Liver (tissue), 9 donors: Measurements from ENCODE around the gene PLPP6. TPM values are rescaled to one million over a fixed set of nuclear protein-coding genes. Genes with fewer than 3 reads are reported as not detected.

Experiments used
- DNase-seq: peaks from one replicate; pipeline ENCODE4 v3.0.0-alpha.2; 2017; ENCODE audit warnings: low spot score
- H3K27ac ChIP-seq, 2 donors: one replicate each; pipeline ENCODE4 v1.7.0; 2013; ENCODE audit warnings: inconsistent platforms in 2 of 2, low read length in 2 of 2, control low read depth in 1 of 2, low read depth in 1 of 2, mild to moderate bottlenecking in 1 of 2
- H3K27me3 ChIP-seq, 4 donors: one replicate each; pipeline versions ENCODE4 v1.6.1 to v1.7.0; 2013; ENCODE audit warnings: low read length in 3 of 4, inconsistent platforms in 1 of 4, mild to moderate bottlenecking in 1 of 4, moderate library complexity in 1 of 4; ENCODE audit not compliant: control insufficient read depth in 4 of 4, insufficient read depth in 4 of 4
- H3K36me3 ChIP-seq, 4 donors: one replicate each; pipeline versions ENCODE4 v1.6.1 to v1.7.0; 2013; ENCODE audit warnings: low read length in 3 of 4, mild to moderate bottlenecking in 3 of 4, low read depth in 1 of 4, moderate library complexity in 1 of 4; ENCODE audit not compliant: control insufficient read depth in 4 of 4, insufficient read depth in 3 of 4
- H3K4me1 ChIP-seq, 4 donors: one replicate each; pipeline versions ENCODE4 v1.6.1 to v1.7.0; 2013; ENCODE audit warnings: low read length in 3 of 4, mild to moderate bottlenecking in 3 of 4, moderate library complexity in 1 of 4; ENCODE audit not compliant: control insufficient read depth in 4 of 4, insufficient read depth in 4 of 4
- H3K4me3 ChIP-seq, 3 donors: one replicate each; pipeline versions ENCODE4 v1.6.1 to v1.7.0; 2013; ENCODE audit warnings: low read length in 3 of 3, control low read depth in 1 of 3, low read depth in 1 of 3, mild to moderate bottlenecking in 1 of 3
- H3K9ac ChIP-seq, 2 donors: one replicate each; pipeline ENCODE4 v1.7.0; 2013; ENCODE audit warnings: low read length in 2 of 2, mild to moderate bottlenecking in 2 of 2, moderate library complexity in 2 of 2, control low read depth in 1 of 2, low read depth in 1 of 2
- H3K9me3 ChIP-seq, 4 donors: one replicate each; pipeline versions ENCODE4 v1.6.1 to v1.7.0; 2013; ENCODE audit warnings: low read length in 3 of 4; ENCODE audit not compliant: control insufficient read depth in 4 of 4
- EGR1 ChIP-seq, 2 donors: IDR thresholded peaks; 2 replicates each; pipeline ENCODE4 v1.6.1; 2016 to 2018; ENCODE audit warnings: antibody characterized with exemption in 2 of 2, low read depth in 2 of 2
- FOXA1 ChIP-seq: IDR thresholded peaks from 2 replicates; pipeline ENCODE4 v1.6.1; 2016; ENCODE audit warnings: antibody characterized with exemption
- FOXA2 ChIP-seq: IDR thresholded peaks from 2 replicates; pipeline ENCODE4 v1.6.1; 2016; ENCODE audit warnings: antibody characterized with exemption
- GABPA ChIP-seq, 2 donors: IDR thresholded peaks in 1 of 2; conservative IDR thresholded peaks in 1 of 2; 2 replicates each; pipeline ENCODE4 v1.6.1; 2016; ENCODE audit warnings: antibody characterized with exemption in 2 of 2, mild to moderate bottlenecking in 1 of 2, moderate library complexity in 1 of 2
- HNF4A ChIP-seq, 2 donors: conservative IDR thresholded peaks; 2 replicates each; pipeline ENCODE4 v1.6.1; 2016; ENCODE audit warnings: antibody characterized with exemption in 2 of 2, mild to moderate bottlenecking in 2 of 2
- HNF4G ChIP-seq: IDR thresholded peaks from 2 replicates; pipeline ENCODE4 v1.6.1; 2016; ENCODE audit warnings: antibody characterized with exemption
- JUND ChIP-seq, 2 donors: IDR thresholded peaks; 2 replicates each; pipeline ENCODE4 v1.6.1; 2016; ENCODE audit warnings: antibody characterized with exemption in 2 of 2
- NR2F2 ChIP-seq: IDR thresholded peaks from 2 replicates; pipeline ENCODE4 v1.6.1; 2016; ENCODE audit warnings: antibody characterized with exemption
- RAD21 ChIP-seq, 2 donors: IDR thresholded peaks; 2 replicates each; pipeline ENCODE4 v1.6.1; 2016; ENCODE audit warnings: antibody characterized with exemption in 2 of 2, mild to moderate bottlenecking in 2 of 2
- RXRA ChIP-seq, 2 donors: IDR thresholded peaks; 2 replicates each; pipeline ENCODE4 v1.6.1; 2017 to 2018; ENCODE audit warnings: antibody characterized with exemption in 2 of 2, mild to moderate bottlenecking in 1 of 2
- SP1 ChIP-seq: IDR thresholded peaks from 2 replicates; pipeline ENCODE4 v1.6.1; 2018; ENCODE audit warnings: antibody characterized with exemption, mild to moderate bottlenecking
- TAF1 ChIP-seq: conservative IDR thresholded peaks from 2 replicates; pipeline ENCODE4 v1.6.1; 2016; ENCODE audit warnings: antibody characterized with exemption, mild to moderate bottlenecking
- YY1 ChIP-seq: IDR thresholded peaks from 2 replicates; pipeline ENCODE4 v1.6.1; 2016; ENCODE audit warnings: antibody characterized with exemption, mild to moderate bottlenecking
- WGBS: extraction: QIAGEN DNeasy Blood & Tissue Kit; methylation state at CpG from one replicate; pipeline ENCODE4 v1.1.7; 2013; 5-methylcytosine and 5-hydroxymethylcytosine counted together
- polyA plus RNA-seq, 2 donors: library from polyadenylated mRNA; stranded (reverse) in 1 of 2; unstranded in 1 of 2; fragments of 200-250 nt in 1 of 2; fragments of >200 nt in 1 of 2; fragmentation: Nextera tagmentation in 1 of 2; extraction: Ambion mirVana in 1 of 2; gene quantifications; one replicate each; pipeline versions ENCODE4 v1.2.1 to v1.2.3, GENCODE V29; 2013 to 2015
- total RNA-seq, 2 donors: library from RNA; depleted of rRNA; stranded (reverse); fragments of >200 nt; gene quantifications; one replicate each; pipeline ENCODE4 v1.2.3, GENCODE V29; 2014
- TF ChIP-seq, protein P1 (sequence below): IDR thresholded peaks from 2 replicates; pipeline ENCODE4 v1.6.1; 2016; ENCODE audit warnings: antibody characterized with exemption
- TF ChIP-seq, protein P2 (sequence below): IDR thresholded peaks from 2 replicates; pipeline ENCODE4 v1.6.1; 2016; ENCODE audit warnings: antibody characterized with exemption
- TF ChIP-seq, protein P3 (sequence below): IDR thresholded peaks from 2 replicates; pipeline ENCODE4 v1.6.1; 2016; ENCODE audit warnings: antibody characterized with exemption, mild to moderate bottlenecking
- TF ChIP-seq, protein P4 (sequence below): IDR thresholded peaks from 2 replicates; pipeline ENCODE4 v1.6.1; 2016; ENCODE audit warnings: antibody characterized with exemption
- TF ChIP-seq, protein P5 (sequence below): fragments of 150-350 bp; IDR thresholded peaks from 2 replicates; pipeline ENCODE4 v1.5.1; 2017; ENCODE audit warnings: improper control_type of control experiment, low read depth, low read length; ENCODE audit not compliant: missing input control
- donor health status: healthy.
- donor health status: healthy.
- donor health status: healthy.
- donor health status: healthy.
- donor health status: healthy.

PLPP6 gene
- total and polyA plus RNA-seq, 4 donors: 9.5 to 11.8 (median 11.1) TPM

DNA sequence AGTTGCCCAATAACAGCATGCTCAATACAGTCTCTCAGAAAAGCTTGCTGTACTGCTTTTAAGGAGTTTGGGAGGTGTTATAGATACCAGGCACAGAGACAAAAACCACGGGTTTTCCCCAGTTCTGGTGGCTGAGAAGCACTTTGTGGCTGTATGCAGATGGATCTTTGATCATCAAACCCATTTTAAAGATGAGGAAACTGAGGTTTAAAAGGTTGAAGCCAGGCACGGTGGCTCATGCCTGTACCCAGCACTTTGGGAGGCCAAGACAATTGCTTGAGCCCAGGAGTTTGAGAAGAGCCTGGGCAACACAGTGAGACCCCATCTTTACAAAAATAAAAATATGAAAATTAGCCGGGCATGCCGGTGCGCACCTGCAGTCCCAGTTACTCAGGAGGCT lies 46.3 kb upstream of the PLPP6 start:
- peak overlapping the region; percentile 54 to 85 for H3K27ac ChIP-seq
- no peak for DNase-seq
- WGBS: 93% methylated on average over 5 of the region's 5 CpGs
- H3K4me3 ChIP-seq: no peak overlapping the region
- no peak for TF ChIP-seq RXRA (IDR thresholded peaks at IDR 0.05)
- TF ChIP-seq, protein P1, sequence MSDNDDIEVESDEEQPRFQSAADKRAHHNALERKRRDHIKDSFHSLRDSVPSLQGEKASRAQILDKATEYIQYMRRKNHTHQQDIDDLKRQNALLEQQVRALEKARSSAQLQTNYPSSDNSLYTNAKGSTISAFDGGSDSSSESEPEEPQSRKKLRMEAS: no peak
- TF ChIP-seq JUND (IDR thresholded peaks at IDR 0.05): no peak
- TF ChIP-seq, protein P2, sequence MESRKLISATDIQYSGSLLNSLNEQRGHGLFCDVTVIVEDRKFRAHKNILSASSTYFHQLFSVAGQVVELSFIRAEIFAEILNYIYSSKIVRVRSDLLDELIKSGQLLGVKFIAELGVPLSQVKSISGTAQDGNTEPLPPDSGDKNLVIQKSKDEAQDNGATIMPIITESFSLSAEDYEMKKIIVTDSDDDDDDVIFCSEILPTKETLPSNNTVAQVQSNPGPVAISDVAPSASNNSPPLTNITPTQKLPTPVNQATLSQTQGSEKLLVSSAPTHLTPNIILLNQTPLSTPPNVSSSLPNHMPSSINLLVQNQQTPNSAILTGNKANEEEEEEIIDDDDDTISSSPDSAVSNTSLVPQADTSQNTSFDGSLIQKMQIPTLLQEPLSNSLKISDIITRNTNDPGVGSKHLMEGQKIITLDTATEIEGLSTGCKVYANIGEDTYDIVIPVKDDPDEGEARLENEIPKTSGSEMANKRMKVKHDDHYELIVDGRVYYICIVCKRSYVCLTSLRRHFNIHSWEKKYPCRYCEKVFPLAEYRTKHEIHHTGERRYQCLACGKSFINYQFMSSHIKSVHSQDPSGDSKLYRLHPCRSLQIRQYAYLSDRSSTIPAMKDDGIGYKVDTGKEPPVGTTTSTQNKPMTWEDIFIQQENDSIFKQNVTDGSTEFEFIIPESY: no peak
- TF ChIP-seq NR2F2: no peak
- TF ChIP-seq, protein P3, sequence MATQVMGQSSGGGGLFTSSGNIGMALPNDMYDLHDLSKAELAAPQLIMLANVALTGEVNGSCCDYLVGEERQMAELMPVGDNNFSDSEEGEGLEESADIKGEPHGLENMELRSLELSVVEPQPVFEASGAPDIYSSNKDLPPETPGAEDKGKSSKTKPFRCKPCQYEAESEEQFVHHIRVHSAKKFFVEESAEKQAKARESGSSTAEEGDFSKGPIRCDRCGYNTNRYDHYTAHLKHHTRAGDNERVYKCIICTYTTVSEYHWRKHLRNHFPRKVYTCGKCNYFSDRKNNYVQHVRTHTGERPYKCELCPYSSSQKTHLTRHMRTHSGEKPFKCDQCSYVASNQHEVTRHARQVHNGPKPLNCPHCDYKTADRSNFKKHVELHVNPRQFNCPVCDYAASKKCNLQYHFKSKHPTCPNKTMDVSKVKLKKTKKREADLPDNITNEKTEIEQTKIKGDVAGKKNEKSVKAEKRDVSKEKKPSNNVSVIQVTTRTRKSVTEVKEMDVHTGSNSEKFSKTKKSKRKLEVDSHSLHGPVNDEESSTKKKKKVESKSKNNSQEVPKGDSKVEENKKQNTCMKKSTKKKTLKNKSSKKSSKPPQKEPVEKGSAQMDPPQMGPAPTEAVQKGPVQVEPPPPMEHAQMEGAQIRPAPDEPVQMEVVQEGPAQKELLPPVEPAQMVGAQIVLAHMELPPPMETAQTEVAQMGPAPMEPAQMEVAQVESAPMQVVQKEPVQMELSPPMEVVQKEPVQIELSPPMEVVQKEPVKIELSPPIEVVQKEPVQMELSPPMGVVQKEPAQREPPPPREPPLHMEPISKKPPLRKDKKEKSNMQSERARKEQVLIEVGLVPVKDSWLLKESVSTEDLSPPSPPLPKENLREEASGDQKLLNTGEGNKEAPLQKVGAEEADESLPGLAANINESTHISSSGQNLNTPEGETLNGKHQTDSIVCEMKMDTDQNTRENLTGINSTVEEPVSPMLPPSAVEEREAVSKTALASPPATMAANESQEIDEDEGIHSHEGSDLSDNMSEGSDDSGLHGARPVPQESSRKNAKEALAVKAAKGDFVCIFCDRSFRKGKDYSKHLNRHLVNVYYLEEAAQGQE: no peak
- TF ChIP-seq YY1: no peak
- no peak for TF ChIP-seq FOXA2
- no peak for TF ChIP-seq GABPA (IDR thresholded peaks at IDR 0.05 in 1 of 2, conservative IDR thresholded peaks at IDR 0.05 in 1 of 2)
- no peak for TF ChIP-seq HNF4G
- TF ChIP-seq RAD21 (IDR thresholded peaks at IDR 0.05): no peak
- TF ChIP-seq, protein P4, sequence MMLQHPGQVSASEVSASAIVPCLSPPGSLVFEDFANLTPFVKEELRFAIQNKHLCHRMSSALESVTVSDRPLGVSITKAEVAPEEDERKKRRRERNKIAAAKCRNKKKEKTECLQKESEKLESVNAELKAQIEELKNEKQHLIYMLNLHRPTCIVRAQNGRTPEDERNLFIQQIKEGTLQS: no peak
- TF ChIP-seq SP1: no peak
- no peak for TF ChIP-seq TAF1
- no peak for TF ChIP-seq EGR1 (IDR thresholded peaks at IDR 0.05; ENCODE audit: low read depth in 2 of 2)
- TF ChIP-seq FOXA1: no peak
- TF ChIP-seq, protein P5, sequence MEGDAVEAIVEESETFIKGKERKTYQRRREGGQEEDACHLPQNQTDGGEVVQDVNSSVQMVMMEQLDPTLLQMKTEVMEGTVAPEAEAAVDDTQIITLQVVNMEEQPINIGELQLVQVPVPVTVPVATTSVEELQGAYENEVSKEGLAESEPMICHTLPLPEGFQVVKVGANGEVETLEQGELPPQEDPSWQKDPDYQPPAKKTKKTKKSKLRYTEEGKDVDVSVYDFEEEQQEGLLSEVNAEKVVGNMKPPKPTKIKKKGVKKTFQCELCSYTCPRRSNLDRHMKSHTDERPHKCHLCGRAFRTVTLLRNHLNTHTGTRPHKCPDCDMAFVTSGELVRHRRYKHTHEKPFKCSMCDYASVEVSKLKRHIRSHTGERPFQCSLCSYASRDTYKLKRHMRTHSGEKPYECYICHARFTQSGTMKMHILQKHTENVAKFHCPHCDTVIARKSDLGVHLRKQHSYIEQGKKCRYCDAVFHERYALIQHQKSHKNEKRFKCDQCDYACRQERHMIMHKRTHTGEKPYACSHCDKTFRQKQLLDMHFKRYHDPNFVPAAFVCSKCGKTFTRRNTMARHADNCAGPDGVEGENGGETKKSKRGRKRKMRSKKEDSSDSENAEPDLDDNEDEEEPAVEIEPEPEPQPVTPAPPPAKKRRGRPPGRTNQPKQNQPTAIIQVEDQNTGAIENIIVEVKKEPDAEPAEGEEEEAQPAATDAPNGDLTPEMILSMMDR: no peak
- TF ChIP-seq HNF4A (conservative IDR thresholded peaks at IDR 0.05): no peak
- peaks cover 0 to 20% (median 9%) of the 10 kb centered on the region in 4 donors for H3K4me1 ChIP-seq
- H3K36me3 ChIP-seq: peaks cover 0 to 5% (median 1%) of the 10 kb centered on the region in 4 donors
- H3K27me3 ChIP-seq: no peaks in the 10 kb centered on the region
- peak overlapping the region in 1 of 2 donors; percentile 41 for H3K9ac ChIP-seq
- no peaks in the 10 kb centered on the region for H3K9me3 ChIP-seq
